D721Med (cell line): ENCODE results near the gene PEG3.
A peak's percentile ranks its signal among the peaks of the same experiment; 100 is the strongest.

ENCODE experiments used
- DNase-seq: peaks from one replicate; pipeline ENCODE4 v3.0.0; 2011; ENCODE audit warnings: low spot score; ENCODE audit not compliant: insufficient read length
- FAIRE-seq: peaks from 2 replicates; lab custom pipeline; 2011; peaks lifted over from hg19 to GRCh38; lab: Jason Lieb, UNC
- CTCF ChIP-seq: IDR thresholded peaks from 2 replicates; pipeline ENCODE4 v1.5.1; 2012; ENCODE audit warnings: mild to moderate bottlenecking, control low read depth; ENCODE audit not compliant: insufficient read depth; ENCODE audit errors: missing control alignments

PEG3 gene

GRCh38 chr19:56840451-56841192, at the start of gene PEG3, which contains the start of gene ZIM2:
TSS of gene PEG3 (minus strand) at chr19:56840726. CDS start at chr19:56824655, 16,071 bp downstream.
TSS of gene ZIM2 (minus strand) at chr19:56840726. CDS start at chr19:56824277, 16,449 bp downstream.
- DNase-seq, result peak; percentile 37
- TF ChIP-seq CTCF, result no peak
- FAIRE-seq, result no peak

- DNase-seq (no peak), FAIRE-seq (no peak)
- no peak for TF ChIP-seq CTCF
Measured at GRCh38 chr19:56885173-56885985, 44.9 kb upstream of the PEG3 start.

GRCh38 chr19:56884441-56884840, 43.9 kb upstream of the PEG3 start:
- no peak for TF ChIP-seq CTCF
- DNase-seq (no peak), FAIRE-seq (no peak)

- no peak for TF ChIP-seq CTCF
- DNase-seq (no peak), FAIRE-seq (no peak)
Measured at GRCh38 chr19:56880592-56881190, 40.2 kb upstream of the PEG3 start.

GRCh38 chr19:56877069-56877715, 36.7 kb upstream of the PEG3 start:
- DNase-seq (no peak), FAIRE-seq (no peak)
- no peak for TF ChIP-seq CTCF

GRCh38 chr19:56875717-56876116, 35.2 kb upstream of the PEG3 start:
- DNase-seq (no peak), FAIRE-seq (no peak)
- TF ChIP-seq CTCF, result no peak
